Gastrocnemius medialis (tissue), 4 donors: Measurements from ENCODE around the gene TMEM121.

Experiments used
- POLR2A ChIP-seq, 2 donors: fragments of 450-650 bp; IDR thresholded peaks; one replicate each; pipeline ENCODE4 v1.6.1; 2017; ENCODE audit warnings: antibody characterized with exemption in 2 of 2, mild to moderate bottlenecking in 2 of 2, moderate library complexity in 2 of 2
- TF ChIP-seq, protein P1 (sequence below), 5 experiments: fragments of 450-650 bp in 3 of 5; fragments of 200-600 bp in 2 of 5; sonication (generic) in 2 of 5; IDR thresholded peaks in 4 of 5; conservative IDR thresholded peaks in 1 of 5; 1 replicate in 4 of 5; 2 replicates in 1 of 5; pipeline ENCODE4 v1.5.1; 2016 to 2019; ENCODE audit warnings: antibody characterized with exemption in 5 of 5, mild to moderate bottlenecking in 3 of 5, moderate library complexity in 3 of 5

GRCh38 chr14:105503296-105503640 is 23.1 kb upstream of the TMEM121 start:
- TF ChIP-seq POLR2A (IDR thresholded peaks at IDR 0.05) = no peak
- TF ChIP-seq, protein P1, sequence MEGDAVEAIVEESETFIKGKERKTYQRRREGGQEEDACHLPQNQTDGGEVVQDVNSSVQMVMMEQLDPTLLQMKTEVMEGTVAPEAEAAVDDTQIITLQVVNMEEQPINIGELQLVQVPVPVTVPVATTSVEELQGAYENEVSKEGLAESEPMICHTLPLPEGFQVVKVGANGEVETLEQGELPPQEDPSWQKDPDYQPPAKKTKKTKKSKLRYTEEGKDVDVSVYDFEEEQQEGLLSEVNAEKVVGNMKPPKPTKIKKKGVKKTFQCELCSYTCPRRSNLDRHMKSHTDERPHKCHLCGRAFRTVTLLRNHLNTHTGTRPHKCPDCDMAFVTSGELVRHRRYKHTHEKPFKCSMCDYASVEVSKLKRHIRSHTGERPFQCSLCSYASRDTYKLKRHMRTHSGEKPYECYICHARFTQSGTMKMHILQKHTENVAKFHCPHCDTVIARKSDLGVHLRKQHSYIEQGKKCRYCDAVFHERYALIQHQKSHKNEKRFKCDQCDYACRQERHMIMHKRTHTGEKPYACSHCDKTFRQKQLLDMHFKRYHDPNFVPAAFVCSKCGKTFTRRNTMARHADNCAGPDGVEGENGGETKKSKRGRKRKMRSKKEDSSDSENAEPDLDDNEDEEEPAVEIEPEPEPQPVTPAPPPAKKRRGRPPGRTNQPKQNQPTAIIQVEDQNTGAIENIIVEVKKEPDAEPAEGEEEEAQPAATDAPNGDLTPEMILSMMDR (IDR thresholded peaks at IDR 0.05 in 4 of 5, conservative IDR thresholded peaks at IDR 0.05 in 1 of 5) = no peak
